ENCODE measurements around the gene PAF1.

PAF1 gene

DNA sequence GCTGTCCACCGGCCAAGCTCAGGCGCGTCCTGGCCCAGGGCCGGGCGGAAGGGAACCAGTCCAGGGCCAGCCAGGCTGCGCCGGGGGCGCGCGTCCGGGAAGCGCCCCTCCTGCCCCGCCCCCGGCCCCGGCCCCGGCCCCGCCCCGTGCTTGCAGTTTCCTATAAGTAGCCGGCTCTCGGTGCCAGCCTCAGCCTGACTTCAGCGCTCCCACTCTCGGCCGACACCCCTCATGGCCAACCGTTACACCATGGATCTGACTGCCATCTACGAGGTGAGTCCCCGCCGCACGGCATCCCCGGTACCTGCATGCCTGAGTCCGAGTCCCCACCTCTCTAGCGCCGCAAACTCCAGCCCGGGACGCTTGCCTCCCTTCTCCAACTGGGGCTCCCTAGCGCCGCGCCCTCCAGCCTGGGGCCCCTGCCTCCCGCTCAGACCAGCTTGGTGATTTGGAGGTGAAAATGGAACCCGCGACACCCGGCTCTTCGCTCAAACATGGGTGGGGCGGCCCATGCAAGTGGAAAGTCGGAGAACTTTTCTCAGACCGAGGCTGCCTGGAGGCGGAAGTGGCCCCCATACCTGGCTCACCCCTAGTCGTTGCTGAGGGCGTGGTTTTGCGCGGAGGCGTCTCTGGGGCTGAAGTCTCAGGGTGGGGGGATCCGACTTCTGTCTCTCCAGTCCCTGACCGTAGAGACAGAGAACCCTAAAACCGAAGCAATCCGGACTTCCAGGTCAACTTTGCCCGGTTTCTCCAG, 15.9 kb upstream of the PAF1 start, which contains the start of gene ZFP36:
Gene ZFP36 (plus strand): TSS at position 192 of the 754 bp plus-strand sequence. CDS start 58 bp downstream, at position 250.
- in situ Hi-C loops (cut with MboI; ENCODE audit: low sequenced_read_pairs), result no loop called here

GRCh38 chr19:39405958-39406655, 15.2 kb upstream of the PAF1 start:
- in situ Hi-C loops (cut with MboI; ENCODE audit: low sequenced_read_pairs), result no loop called here

DNA sequence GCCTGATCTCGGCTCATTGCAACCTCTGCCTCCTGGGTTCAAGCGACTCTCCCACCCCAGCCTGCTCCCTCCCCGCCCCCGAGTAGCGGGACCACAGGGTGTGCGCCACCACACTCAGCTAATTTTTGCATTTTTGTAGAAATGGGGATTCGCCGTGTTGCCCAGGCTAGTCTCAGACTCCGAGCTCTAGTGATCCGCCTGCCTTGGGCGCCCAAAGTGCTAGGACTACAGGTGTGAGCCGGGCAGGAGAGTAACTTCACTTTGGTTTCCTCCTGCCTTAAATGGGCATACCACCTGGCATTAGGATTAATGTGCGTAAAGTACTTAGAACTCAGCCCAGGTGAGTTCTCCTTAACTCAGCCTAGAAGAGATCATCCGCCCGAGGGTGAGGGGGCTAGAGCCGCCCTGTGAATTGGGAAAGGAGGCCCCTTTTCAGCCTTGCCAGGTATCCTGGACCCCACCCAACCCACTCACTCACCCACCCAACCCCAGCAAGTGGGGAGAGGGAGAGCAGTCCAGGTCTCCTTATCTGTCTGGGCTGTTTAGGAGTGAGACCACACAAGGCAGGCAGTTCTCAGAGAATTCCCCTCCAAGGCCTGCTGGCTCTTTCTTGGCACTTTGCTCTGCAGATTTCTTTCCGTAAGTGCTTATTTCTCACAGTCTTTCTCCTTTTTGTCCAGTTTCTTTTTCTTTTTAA, 14.5 kb upstream of the PAF1 start:
- in situ Hi-C loops (cut with MboI; ENCODE audit: low sequenced_read_pairs), result no loop called here

GRCh38 chr19:39403331-39404312, 12.7 kb upstream of the PAF1 start:
- in situ Hi-C loops (cut with MboI; ENCODE audit: low sequenced_read_pairs), result no loop called here

GRCh38 chr19:39402346-39403300, 11.7 kb upstream of the PAF1 start:
- in situ Hi-C loops (cut with MboI; ENCODE audit: low sequenced_read_pairs), result no loop called here

- in situ Hi-C loops (cut with MboI; ENCODE audit: low sequenced_read_pairs), result no loop called here
Measured at GRCh38 chr19:39401549-39402345, 10.8 kb upstream of the PAF1 start.

- in situ Hi-C loops (cut with MboI; ENCODE audit: low sequenced_read_pairs), result no loop called here
Measured at GRCh38 chr19:39401070-39401548, 10.2 kb upstream of the PAF1 start.

- in situ Hi-C loops (cut with MboI; ENCODE audit: low sequenced_read_pairs), result no loop called here
Measured at GRCh38 chr19:39400061-39400460, 9.2 kb upstream of the PAF1 start.

DNA sequence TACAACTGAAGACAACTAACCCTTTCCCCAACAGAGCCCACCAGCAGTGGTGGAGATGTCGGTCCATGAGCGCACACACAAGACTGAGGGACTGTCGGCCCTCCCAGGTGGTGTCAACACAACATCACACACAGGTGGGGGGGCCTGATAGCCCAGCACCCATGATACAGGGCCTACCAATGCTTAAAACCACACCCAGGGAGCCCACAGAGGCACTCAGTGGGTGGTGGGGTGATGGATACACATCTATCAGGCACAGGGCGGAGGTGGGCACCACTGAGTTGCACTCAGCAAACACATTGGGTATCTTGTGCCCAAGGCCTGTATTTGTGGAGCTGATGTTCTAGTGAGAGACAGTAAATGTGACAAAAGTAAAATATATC, 8.8 kb upstream of the PAF1 start:
- in situ Hi-C loops (cut with MboI; ENCODE audit: low sequenced_read_pairs), result loop anchor here (10.0 kb wide), 1 partner anchor 55 kb away; the partner anchor contains the start of gene SAMD4B

- in situ Hi-C loops (cut with MboI; ENCODE audit: low sequenced_read_pairs), result loop anchor here (10.0 kb wide), 1 partner anchor 54 kb away; the partner anchor contains the start of gene SAMD4B
Measured at GRCh38 chr19:39398297-39398864, 7.5 kb upstream of the PAF1 start.

GRCh38 chr19:39397360-39398296, 6.7 kb upstream of the PAF1 start:
- in situ Hi-C loops (cut with MboI; ENCODE audit: low sequenced_read_pairs), result loop anchor here (10.0 kb wide), 1 partner anchor 53 kb away; the partner anchor contains the start of gene SAMD4B

DNA sequence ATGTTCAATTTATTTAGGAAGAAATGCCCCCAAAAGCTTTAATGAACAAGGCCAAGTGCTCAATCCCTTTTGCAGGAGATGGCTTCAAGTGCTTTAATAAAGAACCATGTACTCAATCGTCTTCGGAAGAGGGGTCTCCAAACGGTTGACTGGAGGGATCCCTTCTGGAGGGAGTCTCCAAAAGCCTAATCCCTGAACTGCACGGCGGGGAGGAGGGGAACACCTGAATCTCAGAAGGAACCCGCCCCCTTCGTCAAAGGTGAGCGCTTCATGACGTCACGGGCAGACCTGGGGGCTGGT, 505 bp downstream of the PAF1 start:
- in situ Hi-C loops (cut with MboI; ENCODE audit: low sequenced_read_pairs), result loop anchor here (10.0 kb wide), 1 partner anchor 46 kb away; the partner anchor contains the start of gene SAMD4B

GRCh38 chr19:39389631-39390414, 1.1 kb downstream of the PAF1 start:
- in situ Hi-C loops (cut with MboI; ENCODE audit: low sequenced_read_pairs), result loop anchor here (10.0 kb wide), 1 partner anchor 45 kb away; the partner anchor contains the start of gene SAMD4B

DNA sequence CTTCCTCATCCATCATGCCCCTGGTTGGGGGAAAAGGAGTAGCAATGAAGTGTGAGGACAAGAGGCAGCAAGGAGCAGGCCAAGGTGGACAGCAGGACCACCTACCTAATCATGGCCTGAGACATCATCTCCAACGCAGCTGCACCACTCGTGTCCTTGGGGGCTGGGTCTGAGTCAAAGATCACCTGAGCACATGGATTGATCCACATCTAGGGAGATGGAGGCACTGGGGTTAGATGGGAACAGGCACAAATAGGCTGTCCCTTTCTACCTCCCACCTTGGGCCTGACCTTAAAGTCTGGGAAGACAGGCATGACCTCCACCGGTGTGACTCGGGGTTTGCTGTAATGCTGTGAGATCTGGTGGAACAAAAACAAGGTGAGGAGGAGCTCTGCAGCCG, 2.2 kb downstream of the PAF1 start:
- in situ Hi-C loops (cut with MboI; ENCODE audit: low sequenced_read_pairs), result no loop called here

GRCh38 chr19:39386557-39386956, 4.3 kb downstream of the PAF1 start:
- in situ Hi-C loops (cut with MboI; ENCODE audit: low sequenced_read_pairs), result no loop called here
